DOHH2 (cell line): ENCODE measurements around the gene JUP.

Experiments
- H3F3A ChIP-seq: fragments of 200-600 bp; sonication (generic), shearing (Covaris generic); 2 replicates; pipeline ENCODE4 v1.6.0; 2016; ENCODE audit warnings: antibody characterized with exemption, mild to moderate bottlenecking; ENCODE audit not compliant: control insufficient read depth, insufficient read depth
- H3K27ac ChIP-seq: fragments of 200-600 bp; sonication (generic); 2 replicates; pipeline ENCODE4 v1.5.1; 2014; ENCODE audit warnings: low read depth, mild to moderate bottlenecking, low read length, moderate library complexity
- H3K27me3 ChIP-seq: fragments of 200-600 bp; sonication (generic); 2 replicates; pipeline ENCODE4 v1.6.1; 2014; ENCODE audit warnings: mild to moderate bottlenecking, low read length, mixed read lengths; ENCODE audit not compliant: control insufficient read depth
- H3K36me3 ChIP-seq: fragments of 200-600 bp; sonication (generic); 2 replicates; pipeline ENCODE4 v1.6.1; 2014; ENCODE audit warnings: mild to moderate bottlenecking, low read length, moderate library complexity, mixed read lengths; ENCODE audit not compliant: control insufficient read depth
- H3K4me1 ChIP-seq: fragments of 200-600 bp; sonication (generic); 2 replicates; pipeline ENCODE4 v1.6.1; 2014; ENCODE audit warnings: mild to moderate bottlenecking, low read length, mixed read lengths; ENCODE audit not compliant: control insufficient read depth
- H3K4me2 ChIP-seq: fragments of 200-600 bp; sonication (generic); 2 replicates; pipeline ENCODE4 v1.6.0; 2014; ENCODE audit warnings: mild to moderate bottlenecking, low read length, moderate library complexity
- H3K4me3 ChIP-seq: fragments of 200-600 bp; sonication (generic); 2 replicates; pipeline ENCODE4 v1.5.1; 2014; ENCODE audit warnings: mild to moderate bottlenecking, low read length, mixed read lengths
- H3K79me2 ChIP-seq: fragments of 200-600 bp; sonication (generic); 2 replicates; pipeline ENCODE4 v1.6.1; 2014; ENCODE audit warnings: mild to moderate bottlenecking, low read length, mixed read lengths; ENCODE audit not compliant: control insufficient read depth
- H3K9me2 ChIP-seq: fragments of 200-600 bp; sonication (generic); replicated peaks from 2 replicates; pipeline ENCODE4 v1.6.1; 2014; ENCODE audit warnings: mild to moderate bottlenecking, low read length, mixed read lengths; ENCODE audit not compliant: control insufficient read depth
- H3K9me3 ChIP-seq: fragments of 200-600 bp; sonication (generic); 2 replicates; pipeline ENCODE4 v1.6.1; 2014; ENCODE audit warnings: antibody characterized with exemption, low read length, mixed read lengths; ENCODE audit not compliant: control insufficient read depth, insufficient read depth
- H4K20me1 ChIP-seq: fragments of 200-600 bp; sonication (generic); 2 replicates; pipeline ENCODE4 v1.6.0; 2014; ENCODE audit warnings: low read depth, mild to moderate bottlenecking, antibody characterized with exemption, low read length, moderate library complexity; ENCODE audit not compliant: control insufficient read depth, insufficient read depth
- CTCF ChIP-seq: fragments of 200-600 bp; sonication (generic); IDR thresholded peaks from one replicate; pipeline ENCODE4 v1.5.1; 2014; ENCODE audit warnings: antibody characterized with exemption, mild to moderate bottlenecking, low read depth, low read length; ENCODE audit not compliant: poor library complexity, severe bottlenecking
- EZH2phosphoT487 ChIP-seq: fragments of 200-600 bp; sonication (generic); IDR thresholded peaks from 2 replicates; pipeline ENCODE4 v1.6.1; 2017; ENCODE audit warnings: borderline replicate concordance, mild to moderate bottlenecking, antibody characterized with exemption, low read length, moderate library complexity, mixed read lengths

JUP gene

DNA sequence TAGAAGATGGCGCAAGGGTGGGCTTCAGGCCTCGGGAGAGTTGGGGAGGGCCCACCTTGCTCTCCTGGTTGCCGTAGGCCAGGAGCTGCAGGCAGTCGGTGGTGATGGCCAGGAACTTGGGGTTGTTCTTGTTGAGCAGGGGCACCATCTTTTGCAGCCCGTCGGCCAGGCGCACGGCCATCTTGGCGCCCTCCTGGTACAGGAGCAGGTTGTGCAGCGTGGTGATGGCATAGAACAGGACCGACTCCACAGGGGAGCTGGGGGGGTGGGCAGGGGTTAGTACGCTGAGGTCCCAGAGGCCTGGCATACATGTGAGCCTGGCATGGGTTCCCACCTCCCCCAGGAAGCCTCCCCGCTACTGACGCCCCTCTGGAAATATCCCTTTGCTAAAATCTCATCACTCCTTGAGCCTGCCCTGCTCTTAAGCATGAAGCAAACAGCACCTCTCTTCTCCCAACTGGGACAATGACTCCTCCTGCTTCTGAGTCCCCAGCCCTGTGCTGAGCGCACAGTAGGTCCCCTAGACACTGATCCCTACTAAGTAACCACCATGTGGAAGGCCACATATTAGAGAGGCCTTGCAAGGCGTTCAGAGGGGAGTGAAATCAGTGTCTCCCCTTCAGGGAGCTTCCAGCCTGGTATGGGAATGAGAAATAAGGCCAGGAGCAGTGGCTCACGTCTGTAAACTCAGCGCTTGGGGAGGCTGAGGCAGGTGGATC is 19.0 kb downstream of the JUP start:
- Histone ChIP-seq H3K9me2 (no peaks in the 10 kb centered on the region), H3K27ac (no peak overlapping the region), H4K20me1 (no peaks in the 10 kb centered on the region), H3K4me1 (peaks cover 13% of the 10 kb centered on the region), H3K9me3 (no peaks in the 10 kb centered on the region), H3K4me3 (no peak overlapping the region), H3F3A (no peaks in the 10 kb centered on the region), H3K79me2 (no peaks in the 10 kb centered on the region), H3K36me3 (no peaks in the 10 kb centered on the region), H3K27me3 (no peaks in the 10 kb centered on the region), H3K4me2 (no peak overlapping the region)
- TF ChIP-seq CTCF: no peak
- no peak for TF ChIP-seq EZH2phosphoT487

- Histone ChIP-seq H3K27me3 (no peaks in the 10 kb centered on the region), H3K4me2 (no peak overlapping the region), H3K79me2 (no peaks in the 10 kb centered on the region), H3K36me3 (no peaks in the 10 kb centered on the region), H3K4me1 (peaks cover under 1% of the 10 kb centered on the region; the same call in 1 of the 2 replicates), H3K9me2 (no peaks in the 10 kb centered on the region), H3K9me3 (no peaks in the 10 kb centered on the region), H3K4me3 (no peak overlapping the region), H3F3A (no peaks in the 10 kb centered on the region), H4K20me1 (no peaks in the 10 kb centered on the region), H3K27ac (no peak overlapping the region)
- TF ChIP-seq CTCF (no peak), EZH2phosphoT487 (no peak)
Observed at GRCh38 chr17:41766135-41766534, 20.4 kb downstream of the JUP start.

GRCh38 chr17:41763327-41763726 is 23.2 kb downstream of the JUP start:
- Histone ChIP-seq H3K4me1 (no peaks in the 10 kb centered on the region), H4K20me1 (no peaks in the 10 kb centered on the region), H3F3A (no peaks in the 10 kb centered on the region), H3K4me2 (no peak overlapping the region), H3K9me2 (no peaks in the 10 kb centered on the region), H3K9me3 (no peaks in the 10 kb centered on the region), H3K4me3 (no peak overlapping the region), H3K36me3 (no peaks in the 10 kb centered on the region), H3K27ac (no peak overlapping the region), H3K79me2 (no peaks in the 10 kb centered on the region), H3K27me3 (no peaks in the 10 kb centered on the region)
- TF ChIP-seq CTCF (no peak), EZH2phosphoT487 (no peak)
